Mesenchymal stem cell (in vitro differentiated cells and primary cell): ENCODE results near the gene FAM163B.

Source experiments
- DNase-seq: peaks from one replicate; pipeline ENCODE4 v3.0.0-alpha.2; 2013
- H2AFZ ChIP-seq: one replicate; pipeline ENCODE4 v1.6.1; 2013; ENCODE audit warnings: low read depth, mild to moderate bottlenecking, control low read depth, inconsistent platforms, low read length, moderate library complexity
- H2AK5ac ChIP-seq: 2 replicates; pipeline ENCODE4 v1.6.1; 2013; ENCODE audit warnings: low read length, moderate library complexity, mild to moderate bottlenecking, inconsistent platforms; ENCODE audit not compliant: severe bottlenecking
- H2BK120ac ChIP-seq: one replicate; pipeline ENCODE4 v1.6.1; 2013; ENCODE audit warnings: low read depth, mild to moderate bottlenecking, inconsistent platforms, low read length, moderate library complexity
- H2BK12ac ChIP-seq, 2 experiments: one replicate each; pipeline ENCODE4 v1.6.1; 2013; ENCODE audit warnings: inconsistent platforms in 2 of 2, low read length in 2 of 2, mild to moderate bottlenecking in 2 of 2, moderate library complexity in 2 of 2, control low read depth in 1 of 2
- H2BK15ac ChIP-seq: one replicate; pipeline ENCODE4 v1.6.1; 2013; ENCODE audit warnings: mild to moderate bottlenecking, low read depth, inconsistent platforms; ENCODE audit not compliant: poor library complexity, severe bottlenecking
- H2BK5ac ChIP-seq: 2 replicates; pipeline ENCODE4 v1.6.1; 2013; ENCODE audit warnings: low read depth, mild to moderate bottlenecking, low read length, control low read depth, inconsistent platforms; ENCODE audit not compliant: poor library complexity, severe bottlenecking
- H3K14ac ChIP-seq, 2 experiments: one replicate each; pipeline ENCODE4 v1.6.1; 2013; ENCODE audit warnings: inconsistent platforms in 2 of 2, low read length in 2 of 2, control low read depth in 1 of 2, mild to moderate bottlenecking in 1 of 2, moderate library complexity in 1 of 2
- H3K18ac ChIP-seq, 2 experiments: one replicate each; pipeline ENCODE4 v1.6.1; 2013; ENCODE audit warnings: inconsistent platforms in 2 of 2, low read length in 2 of 2, control low read depth in 1 of 2, low read depth in 1 of 2, mild to moderate bottlenecking in 1 of 2
- H3K23ac ChIP-seq, 2 experiments: one replicate each; pipeline ENCODE4 v1.6.1; 2013; ENCODE audit warnings: inconsistent platforms in 2 of 2, low read length in 2 of 2, mild to moderate bottlenecking in 2 of 2, moderate library complexity in 2 of 2, control low read depth in 1 of 2
- H3K27ac ChIP-seq: 2 replicates; pipeline ENCODE4 v1.5.1; 2013; ENCODE audit warnings: mild to moderate bottlenecking, moderate library complexity, low read length, control low read depth, inconsistent platforms; ENCODE audit not compliant: poor library complexity, severe bottlenecking
- H3K27me3 ChIP-seq, 2 experiments: 2 replicates each; pipeline versions ENCODE4 v1.6.1 to v1.7.0; 2013; ENCODE audit warnings: low read length in 2 of 2, mild to moderate bottlenecking in 2 of 2, moderate library complexity in 2 of 2, control low read depth in 1 of 2, inconsistent platforms in 1 of 2; ENCODE audit not compliant: control insufficient read depth in 1 of 2, insufficient read depth in 1 of 2
- H3K36me3 ChIP-seq, 2 experiments: 2 replicates each; pipeline versions ENCODE4 v1.6.1 to v1.7.0; 2013; ENCODE audit warnings: low read length in 2 of 2, control low read depth in 1 of 2, inconsistent platforms in 1 of 2, low read depth in 1 of 2, mild to moderate bottlenecking in 1 of 2; ENCODE audit not compliant: insufficient read depth in 2 of 2, control insufficient read depth in 1 of 2
- H3K4ac ChIP-seq, 2 experiments: one replicate each; pipeline ENCODE4 v1.6.1; 2013; ENCODE audit warnings: inconsistent platforms in 2 of 2, low read length in 2 of 2, mild to moderate bottlenecking in 2 of 2, moderate library complexity in 2 of 2, control low read depth in 1 of 2, low read depth in 1 of 2
- H3K4me1 ChIP-seq: 2 replicates; pipeline ENCODE4 v1.6.1; 2013; ENCODE audit warnings: low read depth, low read length, control low read depth; ENCODE audit not compliant: control insufficient read depth, insufficient read depth
- H3K4me2 ChIP-seq: 2 replicates; pipeline ENCODE4 v1.6.1; 2013; ENCODE audit warnings: low read length, mild to moderate bottlenecking, inconsistent platforms; ENCODE audit not compliant: poor library complexity, severe bottlenecking
- H3K4me3 ChIP-seq, 2 experiments: 2 replicates each; pipeline versions ENCODE4 v1.5.1 to v1.7.0; 2013; ENCODE audit warnings: low read length in 2 of 2, mild to moderate bottlenecking in 2 of 2, control low read depth in 1 of 2, low read depth in 1 of 2; ENCODE audit not compliant: insufficient read depth in 1 of 2
- H3K79me1 ChIP-seq: replicated peaks from 2 replicates; pipeline ENCODE4 v1.6.1; 2013; ENCODE audit warnings: mild to moderate bottlenecking, control low read depth, low read length, inconsistent platforms; ENCODE audit not compliant: poor library complexity, severe bottlenecking
- H3K9ac ChIP-seq: 2 replicates; pipeline ENCODE4 v1.7.0; 2013; ENCODE audit warnings: mild to moderate bottlenecking, low read length, moderate library complexity
- H3K9me3 ChIP-seq: 2 replicates; pipeline ENCODE4 v1.7.0; 2013; ENCODE audit warnings: mild to moderate bottlenecking, low read length; ENCODE audit not compliant: control insufficient read depth
- H4K8ac ChIP-seq: one replicate; pipeline ENCODE4 v1.6.1; 2013; ENCODE audit warnings: inconsistent platforms, mild to moderate bottlenecking, low read length, moderate library complexity
- H4K91ac ChIP-seq: one replicate; pipeline ENCODE4 v1.6.1; 2013; ENCODE audit warnings: mild to moderate bottlenecking, low read length, inconsistent platforms
- WGBS: methylation state at CpG from one replicate; pipeline ENCODE4 v1.1.7; 2013; ENCODE audit warnings: mixed read lengths; 5-methylcytosine and 5-hydroxymethylcytosine counted together

FAM163B gene

GRCh38 chr9:133583111-133583510 lies 26.1 kb downstream of the FAM163B start:
- Histone ChIP-seq H3K9ac (no peak overlapping the region), H3K27ac (no peak overlapping the region), H3K36me3 (no peaks in the 10 kb centered on the region), H4K8ac (no peak overlapping the region), H3K27me3 (peaks cover 81 to 91% of the 10 kb centered on the region in 2 experiments), H3K18ac (peak overlapping the region in 1 of 2 experiments; percentile 58), H3K14ac (peak overlapping the region in 1 of 2 experiments; percentile 69), H4K91ac (peak overlapping the region; percentile 65), H3K79me1 (no peaks in the 10 kb centered on the region), H3K9me3 (no peaks in the 10 kb centered on the region), H3K4ac (no peak overlapping the region), H2AFZ (no peak overlapping the region), H2BK120ac (no peak overlapping the region), H3K4me2 (no peak overlapping the region), H3K23ac (no peak overlapping the region), H2BK12ac (peak overlapping the region; percentile 55 to 91), H3K4me1 (peaks cover 4% of the 10 kb centered on the region), H2AK5ac (no peak overlapping the region), H2BK15ac (peak overlapping the region; percentile 26), H2BK5ac (no peak overlapping the region), H3K4me3 (no peak overlapping the region)
- 87% methylated on average over 3 of the region's 3 CpGs for WGBS
- DNase-seq: no peak

GRCh38 chr9:133582501-133583045 lies 26.6 kb downstream of the FAM163B start:
- peak overlapping the region; percentile 58 to 63 for H3K18ac ChIP-seq
- H3K79me1 ChIP-seq: no peaks in the 10 kb centered on the region
- H2BK5ac ChIP-seq: no peak overlapping the region
- H3K4me3 ChIP-seq: no peak overlapping the region
- H2BK15ac ChIP-seq: peak overlapping the region; percentile 30
- no peak overlapping the region for H2AK5ac ChIP-seq
- no peak overlapping the region for H3K23ac ChIP-seq
- no peak overlapping the region for H3K27ac ChIP-seq
- peak overlapping the region; percentile 4 for H2BK120ac ChIP-seq
- H4K91ac ChIP-seq: peak overlapping the region; percentile 70
- H3K9ac ChIP-seq: no peak overlapping the region
- H2BK12ac ChIP-seq: peak overlapping the region; percentile 71 to 91
- H3K9me3 ChIP-seq: no peaks in the 10 kb centered on the region
- H3K4ac ChIP-seq: peak overlapping the region in 1 of 2 experiments; percentile 76
- peaks cover 4% of the 10 kb centered on the region for H3K4me1 ChIP-seq
- peak overlapping the region in 1 of 2 experiments; percentile 30 for H3K14ac ChIP-seq
- peaks cover 86 to 93% of the 10 kb centered on the region in 2 experiments for H3K27me3 ChIP-seq
- 93% methylated on average over 14 of the region's 14 CpGs for WGBS
- H2AFZ ChIP-seq: no peak overlapping the region
- H3K36me3 ChIP-seq: no peaks in the 10 kb centered on the region
- peak overlapping the region; percentile 66 for H4K8ac ChIP-seq
- H3K4me2 ChIP-seq: no peak overlapping the region
- DNase-seq: no peak

- Histone ChIP-seq H2BK120ac (no peak overlapping the region), H3K27ac (no peak overlapping the region), H3K36me3 (no peaks in the 10 kb centered on the region), H3K4ac (no peak overlapping the region), H4K91ac (no peak overlapping the region), H2AFZ (no peak overlapping the region), H3K9me3 (no peaks in the 10 kb centered on the region), H3K27me3 (peaks cover 84 to 89% of the 10 kb centered on the region in 2 experiments), H3K4me2 (no peak overlapping the region), H2BK5ac (no peak overlapping the region), H2AK5ac (no peak overlapping the region), H3K79me1 (no peaks in the 10 kb centered on the region), H3K18ac (peak overlapping the region; percentile 9 to 55), H2BK12ac (peak overlapping the region in 1 of 2 experiments; percentile 45), H3K23ac (no peak overlapping the region), H3K4me3 (no peak overlapping the region), H4K8ac (peak overlapping the region; percentile 45), H3K4me1 (peaks cover 4% of the 10 kb centered on the region), H2BK15ac (no peak overlapping the region), H3K9ac (no peak overlapping the region), H3K14ac (no peak overlapping the region)
- WGBS: 47% methylated on average over 19 of the region's 19 CpGs
- DNase-seq: peak; percentile 89
Measured at GRCh38 chr9:133581513-133582343, 27.5 kb downstream of the FAM163B start.

- H2BK15ac ChIP-seq: no peak overlapping the region
- H3K79me1 ChIP-seq: no peaks in the 10 kb centered on the region
- H2AFZ ChIP-seq: no peak overlapping the region
- H4K8ac ChIP-seq: peak overlapping the region; percentile 56
- H3K18ac ChIP-seq: peak overlapping the region in 1 of 2 experiments; percentile 30
- H2BK5ac ChIP-seq: no peak overlapping the region
- H3K4ac ChIP-seq: no peak overlapping the region
- H3K27ac ChIP-seq: no peak overlapping the region
- H3K4me3 ChIP-seq: no peak overlapping the region
- H3K9ac ChIP-seq: no peak overlapping the region
- H3K4me1 ChIP-seq: peaks cover 4% of the 10 kb centered on the region
- H3K4me2 ChIP-seq: no peak overlapping the region
- no peak overlapping the region for H2AK5ac ChIP-seq
- H3K27me3 ChIP-seq: peaks cover 84 to 89% of the 10 kb centered on the region in 2 experiments
- no peak overlapping the region for H3K14ac ChIP-seq
- peak; percentile 17 for DNase-seq
- no peak overlapping the region for H3K23ac ChIP-seq
- H3K9me3 ChIP-seq: no peaks in the 10 kb centered on the region
- H2BK120ac ChIP-seq: no peak overlapping the region
- WGBS: 41% methylated on average over 2 of the region's 4 CpGs
- H4K91ac ChIP-seq: peak overlapping the region; percentile 28
- H3K36me3 ChIP-seq: no peaks in the 10 kb centered on the region
- H2BK12ac ChIP-seq: no peak overlapping the region
Measured at GRCh38 chr9:133581011-133581410, 28.2 kb downstream of the FAM163B start.
